K562 (cell line): ENCODE measurements around the gene ARMC7. TPM values are rescaled to one million over a fixed set of nuclear protein-coding genes. Genes with fewer than 3 reads are reported as not detected.

ENCODE experiments used
- ARID3B ChIP-seq: fragments of 250-450 bp; sonication (Bioruptor Pico); IDR thresholded peaks from 2 replicates; pipeline ENCODE4 v1.4.0; 2020; ENCODE audit warnings: borderline replicate concordance
- ATF7 ChIP-seq: fragments of 450-650 bp; IDR thresholded peaks from 2 replicates; pipeline ENCODE4 v1.7.1; 2014; ENCODE audit warnings: mild to moderate bottlenecking, moderate library complexity
- CBX1 ChIP-seq: sonication (generic); IDR thresholded peaks from 2 replicates; pipeline ENCODE4 v1.6.1; 2016; ENCODE audit warnings: antibody characterized with exemption, low read depth, mild to moderate bottlenecking
- DIDO1 ChIP-seq: fragments of 450-650 bp; IDR thresholded peaks from 2 replicates; pipeline ENCODE4 v1.6.1; 2016; ENCODE audit warnings: low read depth, missing biosample characterization, missing genetic modification characterization
- ETV5 ChIP-seq: sonication (generic); formaldehyde crosslinking; IDR thresholded peaks from 2 replicates; pipeline ENCODE4 v1.4.0; 2020; ENCODE audit warnings: low read depth, mild to moderate bottlenecking, missing genetic modification reagents
- EZH2 ChIP-seq: IDR thresholded peaks from 2 replicates; pipeline ENCODE4 v1.6.1; 2012; ENCODE audit warnings: low read depth, mild to moderate bottlenecking, inconsistent platforms, low read length, borderline replicate concordance
- FUS ChIP-seq: fragments of 200-400 bp; formaldehyde crosslinking; optimal IDR thresholded peaks from 2 replicates; pipeline ENCODE3; 2017; ENCODE audit warnings: low read depth, low read length
- MIER1 ChIP-seq: fragments of 450-650 bp; IDR thresholded peaks from 2 replicates; pipeline ENCODE4 v1.6.1; 2016; ENCODE audit warnings: antibody characterized with exemption, mild to moderate bottlenecking, low read depth
- MTA3 ChIP-seq: fragments of 450-650 bp; formaldehyde crosslinking; IDR thresholded peaks from 2 replicates; pipeline ENCODE4 v1.6.1; 2017; ENCODE audit warnings: mild to moderate bottlenecking, borderline replicate concordance
- NFIX ChIP-seq: fragments of 250-450 bp; sonication (Bioruptor Pico); IDR thresholded peaks from 2 replicates; pipeline ENCODE4 v1.4.0; 2020; ENCODE audit warnings: low read depth, mild to moderate bottlenecking, moderate library complexity
- RBFOX2 ChIP-seq: fragments of 200-400 bp; formaldehyde crosslinking; IDR thresholded peaks from 2 replicates; pipeline ENCODE4 v1.6.1; 2017; ENCODE audit warnings: low read depth, mild to moderate bottlenecking, low read length, moderate library complexity
- RNF219 ChIP-seq: fragments of 250-450 bp; sonication (Bioruptor Pico); IDR thresholded peaks from 2 replicates; pipeline ENCODE4 v1.5.0; 2022; ENCODE audit warnings: mild to moderate bottlenecking
- THRB ChIP-seq: fragments of 450-650 bp; formaldehyde crosslinking; conservative IDR thresholded peaks from 2 replicates; pipeline ENCODE4 v1.4.0; 2022; ENCODE audit warnings: mild to moderate bottlenecking, missing genetic modification characterization
- USF1 ChIP-seq: sonication (generic); formaldehyde crosslinking; IDR thresholded peaks from 2 replicates; pipeline ENCODE4 v1.9.0; 2022; ENCODE audit warnings: mild to moderate bottlenecking, missing genetic modification reagents
- USF2 ChIP-seq: sonication (generic); formaldehyde crosslinking; IDR thresholded peaks from 2 replicates; pipeline ENCODE4 v1.5.0; 2020; ENCODE audit warnings: missing genetic modification reagents
- XRCC3 ChIP-seq: fragments of 450-650 bp; IDR thresholded peaks from 2 replicates; pipeline ENCODE4 v1.6.1; 2017; ENCODE audit warnings: mild to moderate bottlenecking, moderate library complexity
- ZNF217 ChIP-seq: sonication (generic); formaldehyde crosslinking; IDR thresholded peaks from 2 replicates; pipeline ENCODE4 v1.8.0; 2022; ENCODE audit warnings: mild to moderate bottlenecking, missing genetic modification reagents
- ZNF449 ChIP-seq: fragments of 250-450 bp; sonication (Bioruptor Pico); IDR thresholded peaks from 2 replicates; pipeline ENCODE4 v1.8.0; 2022; ENCODE audit warnings: moderate library complexity, mild to moderate bottlenecking, inconsistent platforms
- ZNF695 ChIP-seq: fragments of 450-650 bp; formaldehyde crosslinking; IDR thresholded peaks from 2 replicates; pipeline ENCODE4 v1.4.0; 2020; ENCODE audit warnings: mild to moderate bottlenecking, moderate library complexity
- polyA plus RNA-seq, 8 experiments: library from polyadenylated mRNA; depleted of rRNA in 4 of 8; stranded (reverse) in 5 of 8; unstranded in 3 of 8; fragments of >200 nt; fragmentation: Nextera tagmentation in 2 of 8; fragmentation: Illumina TruSeq in 1 of 8; extraction: Ambion mirVana in 2 of 8; extraction: Trizol in 1 of 8; gene quantifications; 2 replicates each; pipeline versions ENCODE4 v1.2.1 to v1.2.3, GENCODE V29; 2011 to 2014; ENCODE audit warnings: inconsistent platforms in 1 of 8, missing spikeins in 1 of 8
- total RNA-seq, 7 experiments: library from RNA; depleted of rRNA in 6 of 7; stranded (reverse); fragments of >200 nt in 6 of 7; fragmentation: Illumina TruSeq in 2 of 7; extraction: Trizol in 2 of 7; gene quantifications; 2 replicates each; pipeline versions ENCODE4 v1.2.1 to v1.2.3, GENCODE V29; 2011 to 2021; ENCODE audit warnings: low replicate concordance in 1 of 7

ARMC7 gene
- total and polyA plus RNA-seq, 9 of the 15 experiments (the other 6 are each of a cell fraction or from before 2014, with no cell fraction given) = 1.4 to 15.2 (median 5.9) TPM

- TF ChIP-seq RNF219 (no peak), RBFOX2 (peak; percentile 75), ATF7 (no peak), DIDO1 (no peak), ETV5 (peak; percentile 16; the same call in 1 of the 2 replicates), NFIX (CRISPR knock-in tag) (no peak), ZNF449 (CRISPR knock-in tag) (no peak), MTA3 (0 out of 2 replicates have a peak, but pooled peaks have one; percentile 14), XRCC3 (no peak), ZNF695 (CRISPR knock-in tag) (no peak), THRB (CRISPR knock-in tag) (no peak), ARID3B (CRISPR knock-in tag) (no peak), EZH2 (no peak), MIER1 (no peak), FUS (no peak), USF1 (CRISPR knock-in tag) (0 out of 2 replicates have a peak, but pooled peaks have one; percentile 32), ZNF217 (no peak), CBX1 (peak; percentile 43; the same call in 1 of the 2 replicates), USF2 (no peak)
Measured at GRCh38 chr17:75087558-75088453, 22.0 kb upstream of the ARMC7 start, which contains the start of gene SLC16A5 (continued).
